ENCODE data around the gene INAFM2.

DNA sequence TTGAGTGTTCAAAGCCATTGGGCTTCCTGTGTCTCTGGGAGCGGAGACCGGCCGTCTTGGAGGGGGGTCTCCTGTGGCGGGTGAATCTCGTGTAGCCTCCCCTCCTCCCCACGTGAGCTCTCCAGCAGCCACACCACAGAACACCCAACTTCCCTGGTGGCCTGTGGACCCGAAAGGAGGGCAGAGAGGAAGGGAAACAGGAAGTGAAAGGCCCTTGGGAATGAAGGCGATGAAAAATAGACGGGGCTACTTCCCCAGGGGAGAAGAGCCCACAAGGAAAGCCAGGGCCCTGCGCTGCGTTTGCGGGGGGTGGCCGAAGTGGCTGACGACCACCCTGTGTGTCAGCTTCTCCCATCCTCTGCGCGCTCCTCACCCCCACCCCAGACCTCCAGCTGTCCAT, 46.0 kb upstream of the INAFM2 start:
- TF ChIP-seq, protein P1, sequence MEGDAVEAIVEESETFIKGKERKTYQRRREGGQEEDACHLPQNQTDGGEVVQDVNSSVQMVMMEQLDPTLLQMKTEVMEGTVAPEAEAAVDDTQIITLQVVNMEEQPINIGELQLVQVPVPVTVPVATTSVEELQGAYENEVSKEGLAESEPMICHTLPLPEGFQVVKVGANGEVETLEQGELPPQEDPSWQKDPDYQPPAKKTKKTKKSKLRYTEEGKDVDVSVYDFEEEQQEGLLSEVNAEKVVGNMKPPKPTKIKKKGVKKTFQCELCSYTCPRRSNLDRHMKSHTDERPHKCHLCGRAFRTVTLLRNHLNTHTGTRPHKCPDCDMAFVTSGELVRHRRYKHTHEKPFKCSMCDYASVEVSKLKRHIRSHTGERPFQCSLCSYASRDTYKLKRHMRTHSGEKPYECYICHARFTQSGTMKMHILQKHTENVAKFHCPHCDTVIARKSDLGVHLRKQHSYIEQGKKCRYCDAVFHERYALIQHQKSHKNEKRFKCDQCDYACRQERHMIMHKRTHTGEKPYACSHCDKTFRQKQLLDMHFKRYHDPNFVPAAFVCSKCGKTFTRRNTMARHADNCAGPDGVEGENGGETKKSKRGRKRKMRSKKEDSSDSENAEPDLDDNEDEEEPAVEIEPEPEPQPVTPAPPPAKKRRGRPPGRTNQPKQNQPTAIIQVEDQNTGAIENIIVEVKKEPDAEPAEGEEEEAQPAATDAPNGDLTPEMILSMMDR (IDR thresholded peaks at IDR 0.05; ENCODE audit: poor library complexity, severe bottlenecking) = no peak
- TF ChIP-seq POLR2AphosphoS5 (IDR thresholded peaks at IDR 0.05) (no peak), TAF1 (IDR thresholded peaks at IDR 0.05; ENCODE audit: low read depth) (no peak), REST (IDR thresholded peaks at IDR 0.05; ENCODE audit: borderline replicate concordance) (no peak), MXI1 (conservative IDR thresholded peaks at IDR 0.05; ENCODE audit: poor library complexity, severe bottlenecking) (no peak), RAD21 (conservative IDR thresholded peaks at IDR 0.05) (no peak), SMC3 (conservative IDR thresholded peaks at IDR 0.05; ENCODE audit: poor library complexity) (no peak), EZH2 (IDR thresholded peaks at IDR 0.05; ENCODE audit: borderline replicate concordance, insufficient read depth, low read length, poor library complexity, severe bottlenecking) (no peak), EP300 (conservative IDR thresholded peaks at IDR 0.05; ENCODE audit: poor library complexity, severe bottlenecking) (no peak)
